HG03520 (cell line): ENCODE results near the gene CHRNB4.
"Not testable (repeated sequence)": the region's sequence is repeated elsewhere in the genome, so short reads cannot be mapped to it uniquely, and the experiment has no call there.

Source experiments
- ATAC-seq: cut with Tn5 transposase; IDR thresholded peaks from one replicate; pipeline ENCODE4 v1.9.1; 2021; ENCODE audit warnings: mild to moderate bottlenecking, moderate library complexity; ENCODE audit not compliant: unreplicated experiment

The CHRNB4 gene

GRCh38 chr15:78641102-78641748 is at the start of gene CHRNB4:
Gene CHRNB4 (minus strand): TSS chr15:78641210. CDS start chr15:78641133, 77 bp downstream.
- no peak for ATAC-seq

DNA sequence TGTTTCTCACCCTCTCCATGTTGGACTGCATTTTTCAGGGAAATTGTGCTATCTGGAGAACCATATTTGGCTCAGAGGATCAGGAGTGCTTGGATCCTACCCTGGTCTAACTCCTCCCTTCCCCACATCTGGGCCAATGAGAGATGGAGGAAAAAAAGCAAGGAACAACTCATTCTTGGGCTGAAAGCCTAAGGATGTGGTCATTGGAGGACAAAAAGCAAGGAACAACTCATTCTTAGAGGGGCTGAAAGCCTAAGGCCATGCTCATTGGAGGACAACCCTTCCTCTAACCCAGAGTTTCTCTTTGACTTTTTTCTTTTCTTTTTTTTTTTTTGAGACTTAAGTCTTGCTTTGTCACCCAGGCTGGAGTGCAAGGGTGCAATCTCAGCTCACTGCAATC is 48.6 kb upstream of the CHRNB4 start:
- no peak for ATAC-seq

DNA sequence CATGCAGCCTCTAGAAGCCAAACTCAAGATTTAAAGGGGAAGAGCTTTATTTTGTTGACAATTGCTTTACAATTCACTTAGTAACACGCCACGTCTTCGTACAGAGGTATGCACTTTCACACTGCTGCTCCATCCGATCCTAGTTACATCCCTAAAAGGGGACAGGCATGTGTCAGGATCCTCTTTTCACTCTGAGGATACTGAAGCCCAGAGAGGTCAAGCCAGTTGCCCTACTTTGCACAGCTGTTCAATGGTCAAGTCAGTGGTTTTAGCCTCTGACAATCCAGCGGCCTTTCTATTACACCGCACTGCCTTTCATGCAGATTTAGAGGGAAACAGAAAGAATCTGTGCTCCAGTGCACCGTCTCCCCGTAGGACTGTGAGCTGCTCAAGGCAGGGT is 44.9 kb upstream of the CHRNB4 start:
- ATAC-seq, result no peak

- ATAC-seq, result no peak
Measured at GRCh38 chr15:78685159-78685921, 44.3 kb upstream of the CHRNB4 start.

GRCh38 chr15:78684657-78685056 is 43.6 kb upstream of the CHRNB4 start:
- no peak for ATAC-seq

DNA sequence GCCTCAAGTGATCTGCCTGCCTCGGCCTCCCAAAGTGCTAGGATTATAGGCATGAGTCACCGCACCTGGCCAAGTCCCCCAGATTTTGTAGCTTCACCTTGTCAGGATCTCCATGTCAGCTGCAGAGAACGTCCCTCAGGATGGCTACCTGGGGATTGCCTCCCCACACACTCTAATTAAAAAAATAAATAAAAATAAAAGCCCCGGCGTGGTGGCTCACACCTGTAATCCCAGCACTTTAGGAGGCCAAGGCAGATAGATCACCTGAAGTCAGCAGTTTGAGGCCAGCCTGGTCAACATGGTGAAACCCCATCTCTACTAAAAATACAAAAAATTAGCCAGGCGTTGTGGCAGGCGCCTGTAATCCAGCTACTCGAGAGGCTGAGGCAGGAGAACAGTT is 42.6 kb upstream of the CHRNB4 start:
- ATAC-seq, result not testable (repeated sequence)

DNA sequence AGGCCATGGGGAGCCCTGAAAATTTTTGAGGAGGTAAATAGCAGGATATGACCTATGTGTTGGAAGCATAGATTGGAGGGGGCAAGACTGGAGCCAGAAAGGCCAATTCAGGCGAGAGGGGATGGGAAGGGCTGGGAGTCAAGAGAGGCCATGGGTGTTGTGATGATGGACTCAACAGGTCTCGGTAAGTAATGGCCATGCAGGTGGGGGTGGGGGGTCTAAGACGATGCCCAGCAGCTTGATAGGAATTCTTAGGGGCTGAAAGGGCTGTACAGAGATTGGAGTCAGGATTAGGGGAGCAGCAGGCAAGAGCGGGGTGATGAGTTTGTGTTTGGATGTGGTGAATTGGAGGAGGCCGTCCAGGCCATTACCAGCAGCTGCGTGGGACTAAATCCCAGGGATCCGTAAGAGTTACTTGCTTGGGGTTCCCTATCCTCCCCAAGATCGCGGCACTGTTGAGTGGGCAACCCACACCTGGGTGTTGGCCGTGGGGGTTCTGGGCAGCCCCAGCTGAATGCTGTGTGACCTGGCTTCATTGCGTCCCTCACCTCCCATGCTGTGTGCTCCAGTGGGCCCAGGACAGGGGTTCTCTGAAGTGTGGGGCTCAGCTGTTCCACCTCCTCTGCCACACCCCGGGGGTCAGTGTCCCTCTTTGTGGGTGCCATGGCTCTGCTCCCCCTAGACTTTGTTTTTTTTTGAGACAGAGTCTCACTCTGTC is 41.8 kb upstream of the CHRNB4 start:
- no peak for ATAC-seq

- no peak for ATAC-seq
Measured at GRCh38 chr15:78682004-78682651, 41.1 kb upstream of the CHRNB4 start.

DNA sequence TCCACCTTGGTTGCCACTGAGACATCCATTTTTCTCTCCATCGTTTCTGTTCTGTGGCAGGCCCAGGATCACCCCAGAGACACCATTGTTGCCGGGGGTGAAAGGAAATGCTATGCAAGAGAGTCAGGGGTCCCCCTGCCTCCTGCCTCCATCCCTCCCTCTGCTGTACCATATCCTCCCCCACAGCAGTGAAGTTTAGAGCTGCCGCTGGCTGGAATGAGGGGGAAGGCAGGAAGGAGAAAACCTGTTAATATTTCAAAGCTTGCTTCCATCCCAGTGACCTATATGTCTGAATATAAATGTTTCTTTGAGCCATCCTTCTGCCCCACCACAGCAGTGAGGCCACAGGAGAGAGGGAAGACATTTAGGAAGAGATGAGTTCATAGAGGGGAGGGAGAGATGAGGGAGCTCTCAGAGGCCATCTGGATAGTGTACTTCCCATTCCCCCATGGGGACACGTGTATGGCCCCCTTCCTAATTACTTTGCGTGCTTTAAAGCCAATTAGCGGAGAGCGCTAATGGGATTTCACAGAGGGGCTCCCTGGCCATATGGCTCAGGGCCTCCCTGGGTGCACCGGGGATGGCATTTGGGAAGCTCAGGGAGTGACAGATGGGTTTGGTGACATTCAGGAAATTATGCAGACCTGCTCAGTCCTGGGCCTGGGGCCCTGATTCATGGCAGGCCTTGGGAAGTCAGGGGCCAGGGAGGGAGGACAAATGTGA is 40.4 kb upstream of the CHRNB4 start:
- no peak for ATAC-seq

- ATAC-seq, result no peak
Measured at GRCh38 chr15:78680431-78681075, 39.5 kb upstream of the CHRNB4 start.

GRCh38 chr15:78679089-78679511 is 38.1 kb upstream of the CHRNB4 start:
- no peak for ATAC-seq

- no peak for ATAC-seq
Measured at GRCh38 chr15:78676424-78677110, 35.6 kb upstream of the CHRNB4 start.

- ATAC-seq, result no peak
Measured at GRCh38 chr15:78675617-78676360, 34.8 kb upstream of the CHRNB4 start.

DNA sequence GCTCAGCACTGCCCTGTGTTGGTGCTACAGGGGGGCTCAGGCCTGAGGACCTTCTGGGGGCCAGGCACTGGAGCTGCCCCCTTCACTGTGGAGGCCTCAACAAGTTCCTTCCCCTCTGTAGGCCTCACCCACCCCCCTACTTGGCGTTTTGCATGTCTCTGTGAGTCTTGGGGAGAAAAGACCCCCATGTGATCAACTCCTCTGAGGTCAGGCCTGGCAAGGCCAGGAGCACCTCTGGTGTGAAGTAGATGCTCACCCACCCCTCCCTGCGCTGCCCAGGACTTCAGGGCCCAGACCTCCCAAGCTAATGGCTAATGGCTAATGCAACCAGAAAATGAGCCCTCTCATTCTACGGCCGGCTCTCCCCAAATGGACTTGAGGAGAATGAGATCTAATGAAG is 34.2 kb upstream of the CHRNB4 start:
- no peak for ATAC-seq

DNA sequence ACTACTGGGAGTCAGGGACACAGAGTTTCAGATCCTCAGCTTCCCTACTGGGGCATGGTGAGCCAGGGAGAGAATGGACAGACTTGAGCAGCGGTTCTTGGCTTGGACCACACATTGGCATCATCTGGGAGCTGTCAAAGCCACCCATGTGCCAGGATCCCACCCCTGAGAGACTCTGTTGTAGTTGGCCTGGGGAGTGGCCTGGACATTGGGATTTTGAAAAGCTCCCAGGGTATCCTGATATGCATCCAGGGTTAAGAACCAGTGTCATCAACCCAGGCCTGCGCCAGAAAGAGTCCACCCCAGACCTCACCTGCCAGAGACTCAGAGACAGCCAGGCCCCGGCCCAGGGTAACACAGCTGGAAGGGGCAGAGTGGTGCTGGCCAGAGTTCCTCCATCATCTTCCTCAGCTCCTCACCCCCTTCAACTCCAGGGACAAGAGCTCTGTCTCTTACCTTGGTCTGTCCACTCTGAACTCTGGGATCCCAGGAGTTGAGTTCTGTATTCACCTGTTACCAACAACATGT is 33.0 kb upstream of the CHRNB4 start:
- no peak for ATAC-seq

DNA sequence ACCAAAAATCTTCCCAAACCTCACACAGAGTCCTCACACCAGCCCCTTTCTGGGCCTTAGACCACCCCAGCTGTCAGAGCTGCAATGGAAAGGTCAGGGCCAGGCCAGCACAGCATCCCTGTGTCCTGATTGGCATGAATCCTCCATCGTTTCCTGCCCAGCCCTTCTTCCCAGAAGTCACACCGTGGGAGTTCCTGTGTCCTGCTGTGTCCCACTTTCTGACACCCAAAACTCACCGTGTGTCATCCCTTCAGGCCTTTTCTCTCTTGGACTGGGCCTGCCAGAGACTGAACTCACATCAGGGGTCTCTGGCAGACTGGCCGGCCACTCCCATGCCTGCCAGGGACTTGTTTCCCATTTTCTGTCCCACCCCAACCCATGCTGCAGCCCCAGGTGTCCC is 32.5 kb upstream of the CHRNB4 start:
- no peak for ATAC-seq

DNA sequence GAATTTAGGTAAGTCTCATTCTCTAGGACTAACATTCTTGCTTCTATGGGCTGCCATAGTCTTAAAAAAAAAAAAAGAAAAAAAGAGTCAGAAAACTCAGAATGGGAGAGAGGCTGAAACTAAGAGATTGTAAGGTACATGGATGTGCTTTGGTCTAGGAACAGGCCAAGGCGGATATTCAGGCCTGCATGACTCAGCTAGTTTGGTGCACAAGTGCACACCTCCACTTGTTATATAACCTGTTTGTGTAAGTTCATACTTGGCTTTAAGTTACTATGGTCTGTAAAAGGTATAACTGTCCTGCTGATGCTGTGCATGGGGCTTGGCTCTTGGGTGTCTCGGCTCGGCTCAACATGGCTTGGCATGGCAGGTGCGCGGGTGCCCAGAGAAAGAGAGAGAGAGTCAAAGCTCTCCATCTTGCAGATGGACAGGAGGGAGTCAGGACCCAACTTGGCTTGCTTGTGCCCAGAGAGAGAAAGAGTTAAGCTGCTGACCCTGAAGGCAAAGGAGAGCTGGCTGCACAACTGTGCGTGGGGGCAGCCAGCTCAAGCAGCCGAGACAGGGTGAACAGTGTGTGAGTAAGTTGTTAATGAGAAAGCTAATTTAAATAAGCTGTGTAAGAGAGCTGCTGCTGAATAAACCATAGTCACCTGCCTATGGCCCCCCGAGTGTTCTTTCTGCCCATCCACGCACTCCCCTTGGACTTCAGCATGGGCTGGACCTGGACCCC is 31.4 kb upstream of the CHRNB4 start:
- ATAC-seq, result no peak

- ATAC-seq, result no peak
Measured at GRCh38 chr15:78671626-78672211, 30.7 kb upstream of the CHRNB4 start.
